ENCODE results near the gene PPP2R2C.

The PPP2R2C gene

DNA sequence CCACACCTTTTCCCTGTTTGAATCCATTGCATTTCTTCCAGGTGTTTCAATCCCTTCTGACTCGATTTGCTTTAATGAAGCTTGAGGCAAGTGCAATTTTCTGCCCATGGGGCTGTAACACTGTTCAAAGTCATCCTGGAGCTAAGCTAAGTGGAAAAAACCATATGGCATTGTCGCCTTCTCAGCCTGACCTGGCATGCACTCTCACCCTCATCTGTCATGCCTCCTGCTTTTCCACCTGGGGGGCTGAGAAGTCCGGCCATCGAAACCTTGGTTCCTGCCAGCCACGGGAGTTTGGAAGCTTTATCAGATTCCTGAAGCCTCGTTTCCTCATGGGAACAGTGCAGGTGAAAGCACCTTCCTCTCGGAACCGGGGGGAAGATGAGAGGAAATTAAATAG is 164.5 kb downstream of the PPP2R2C start:
- no peak overlapping the region for H3K4me3 ChIP-seq (ENCODE audit: low read depth, low read length)
- DNase-seq (ENCODE audit: low read depth) = no peak
- TF ChIP-seq CTCF (IDR thresholded peaks at IDR 0.05; ENCODE audit: low read depth, low read length, missing control alignments) = no peak

DNA sequence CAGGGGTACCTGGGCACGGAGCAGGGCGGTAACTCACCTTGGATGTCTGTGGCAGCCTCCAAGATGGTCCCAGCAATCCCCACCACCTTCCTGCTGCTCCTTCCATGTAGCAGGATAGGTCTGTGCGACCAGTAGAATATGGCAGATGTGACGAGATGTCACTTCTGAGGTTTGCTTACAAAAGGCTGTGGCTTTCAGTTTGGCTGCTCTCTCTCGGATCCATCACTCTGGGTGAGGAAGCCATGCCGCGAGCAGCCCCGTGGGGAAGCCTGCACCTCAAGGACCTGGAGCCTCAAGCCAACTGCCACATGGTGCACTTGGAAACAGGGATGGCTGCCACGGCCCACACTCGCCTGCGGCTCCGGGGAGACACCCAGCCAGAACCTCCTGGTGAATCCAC is 165.2 kb downstream of the PPP2R2C start:
- no peak overlapping the region for H3K4me3 ChIP-seq (ENCODE audit: low read depth, low read length)
- DNase-seq (ENCODE audit: low read depth) = no peak
- TF ChIP-seq CTCF (IDR thresholded peaks at IDR 0.05; ENCODE audit: low read depth, low read length, missing control alignments) = no peak

DNA sequence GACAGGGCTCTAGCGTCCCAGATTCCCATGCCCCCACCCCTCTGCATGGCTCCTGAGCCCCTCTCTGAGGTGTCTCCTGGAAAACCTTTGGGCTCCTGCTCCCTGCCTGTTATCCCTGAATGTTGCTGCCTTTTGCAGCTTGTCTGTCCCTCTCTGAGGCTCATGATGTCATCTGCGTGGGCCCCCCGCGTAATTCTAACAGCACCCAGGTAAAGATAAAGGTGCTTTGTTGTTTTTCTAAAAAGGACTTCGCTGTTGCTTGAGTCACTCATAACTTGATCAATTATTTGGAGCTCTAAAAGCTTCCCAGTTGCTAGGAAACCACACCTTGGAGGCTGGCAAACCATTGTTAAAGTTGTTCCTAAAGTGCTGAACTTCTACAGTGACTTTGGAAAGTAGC is 166.1 kb downstream of the PPP2R2C start:
- DNase-seq (ENCODE audit: low read depth) = no peak
- no peak for TF ChIP-seq CTCF (IDR thresholded peaks at IDR 0.05; ENCODE audit: low read depth, low read length, missing control alignments)
- no peak overlapping the region for H3K4me3 ChIP-seq (ENCODE audit: low read depth, low read length)

DNA sequence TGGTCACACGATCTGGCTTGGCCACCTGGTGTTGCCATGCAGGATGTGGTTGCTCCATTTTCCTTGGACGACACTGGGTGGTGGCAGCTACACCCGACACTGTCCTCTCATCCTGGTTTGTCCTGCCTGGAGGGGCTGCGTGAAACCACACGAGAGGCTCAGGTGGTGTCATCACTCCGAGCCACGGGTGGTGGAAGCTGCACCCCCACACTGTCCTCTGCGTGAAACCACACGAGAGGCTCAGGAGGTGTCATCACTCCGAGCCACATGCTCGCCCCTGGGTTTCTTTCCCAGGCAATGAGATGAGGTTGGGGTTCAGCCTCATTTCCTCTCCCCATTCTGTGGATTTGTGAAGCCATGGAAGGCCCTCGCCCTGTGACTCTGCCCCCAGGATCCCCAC is 168.5 kb downstream of the PPP2R2C start:
- H3K4me3 ChIP-seq (ENCODE audit: low read depth, low read length) = no peak overlapping the region
- no peak for DNase-seq (ENCODE audit: low read depth)
- no peak for TF ChIP-seq CTCF (IDR thresholded peaks at IDR 0.05; ENCODE audit: low read depth, low read length, missing control alignments)

GRCh38 chr4:6302869-6303268 is 169.5 kb downstream of the PPP2R2C start:
- TF ChIP-seq CTCF (IDR thresholded peaks at IDR 0.05; ENCODE audit: low read depth, low read length, missing control alignments) = no peak
- no peak overlapping the region for H3K4me3 ChIP-seq (ENCODE audit: low read depth, low read length)
- no peak for DNase-seq (ENCODE audit: low read depth)

DNA sequence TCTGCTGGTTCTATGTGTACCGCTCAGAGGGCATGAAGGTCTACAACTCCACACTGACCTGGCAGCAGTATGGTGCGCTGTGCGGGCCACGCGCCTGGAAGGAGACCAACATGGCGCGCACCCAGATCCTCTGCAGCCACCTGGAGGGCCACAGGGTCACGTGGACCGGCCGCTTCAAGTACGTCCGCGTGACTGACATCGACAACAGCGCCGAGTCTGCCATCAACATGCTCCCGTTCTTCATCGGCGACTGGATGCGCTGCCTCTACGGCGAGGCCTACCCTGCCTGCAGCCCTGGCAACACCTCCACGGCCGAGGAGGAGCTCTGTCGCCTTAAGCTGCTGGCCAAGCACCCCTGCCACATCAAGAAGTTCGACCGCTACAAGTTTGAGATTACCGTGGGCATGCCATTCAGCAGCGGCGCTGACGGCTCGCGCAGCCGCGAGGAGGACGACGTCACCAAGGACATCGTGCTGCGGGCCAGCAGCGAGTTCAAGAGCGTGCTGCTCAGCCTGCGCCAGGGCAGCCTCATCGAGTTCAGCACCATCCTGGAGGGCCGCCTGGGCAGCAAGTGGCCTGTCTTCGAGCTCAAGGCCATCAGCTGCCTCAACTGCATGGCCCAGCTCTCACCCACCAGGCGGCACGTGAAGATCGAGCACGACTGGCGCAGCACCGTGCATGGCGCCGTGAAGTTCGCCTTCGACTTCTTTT is 170.5 kb downstream of the PPP2R2C start:
- no peak for TF ChIP-seq CTCF (IDR thresholded peaks at IDR 0.05; ENCODE audit: low read depth, low read length, missing control alignments)
- no peak for DNase-seq (ENCODE audit: low read depth)
- H3K4me3 ChIP-seq (ENCODE audit: low read depth, low read length) = no peak overlapping the region

DNA sequence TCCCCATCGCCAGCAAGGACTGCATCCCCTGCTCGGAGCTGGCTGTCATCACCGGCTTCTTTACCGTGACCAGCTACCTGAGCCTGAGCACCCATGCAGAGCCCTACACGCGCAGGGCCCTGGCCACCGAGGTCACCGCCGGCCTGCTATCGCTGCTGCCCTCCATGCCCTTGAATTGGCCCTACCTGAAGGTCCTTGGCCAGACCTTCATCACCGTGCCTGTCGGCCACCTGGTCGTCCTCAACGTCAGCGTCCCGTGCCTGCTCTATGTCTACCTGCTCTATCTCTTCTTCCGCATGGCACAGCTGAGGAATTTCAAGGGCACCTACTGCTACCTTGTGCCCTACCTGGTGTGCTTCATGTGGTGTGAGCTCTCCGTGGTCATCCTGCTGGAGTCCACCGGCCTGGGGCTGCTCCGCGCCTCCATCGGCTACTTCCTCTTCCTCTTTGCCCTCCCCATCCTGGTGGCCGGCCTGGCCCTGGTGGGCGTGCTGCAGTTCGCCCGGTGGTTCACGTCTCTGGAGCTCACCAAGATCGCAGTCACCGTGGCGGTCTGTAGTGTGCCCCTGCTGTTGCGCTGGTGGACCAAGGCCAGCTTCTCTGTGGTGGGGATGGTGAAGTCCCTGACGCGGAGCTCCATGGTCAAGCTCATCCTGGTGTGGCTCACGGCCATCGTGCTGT is 171.2 kb downstream of the PPP2R2C start:
- no peak for TF ChIP-seq CTCF (IDR thresholded peaks at IDR 0.05; ENCODE audit: low read depth, low read length, missing control alignments)
- no peak overlapping the region for H3K4me3 ChIP-seq (ENCODE audit: low read depth, low read length)

More for the DNA sequence above, 171.2 kb downstream of the PPP2R2C start:
- DNase-seq (ENCODE audit: low read depth) = no peak
